DMS53 (cell line): ENCODE data around the gene CNOT6L.

Experiments
- DNase-seq: peaks from one replicate; lab custom pipeline; 2025; lab: John Stamatoyannopoulos, UW

The CNOT6L gene

GRCh38 chr4:77820649-77821561 lies 1.7 kb upstream of the CNOT6L start:
- DNase-seq: peak; percentile 14

- DNase-seq: peak; percentile 91
These were observed 878 bp upstream of the CNOT6L start for GRCh38 chr4:77819843-77820648.

- no peak for DNase-seq
These were observed 255 bp upstream of the CNOT6L start for GRCh38 chr4:77819404-77819842.

GRCh38 chr4:77818073-77818601 lies 1.0 kb downstream of the CNOT6L start:
- DNase-seq: peak; percentile 82

DNA sequence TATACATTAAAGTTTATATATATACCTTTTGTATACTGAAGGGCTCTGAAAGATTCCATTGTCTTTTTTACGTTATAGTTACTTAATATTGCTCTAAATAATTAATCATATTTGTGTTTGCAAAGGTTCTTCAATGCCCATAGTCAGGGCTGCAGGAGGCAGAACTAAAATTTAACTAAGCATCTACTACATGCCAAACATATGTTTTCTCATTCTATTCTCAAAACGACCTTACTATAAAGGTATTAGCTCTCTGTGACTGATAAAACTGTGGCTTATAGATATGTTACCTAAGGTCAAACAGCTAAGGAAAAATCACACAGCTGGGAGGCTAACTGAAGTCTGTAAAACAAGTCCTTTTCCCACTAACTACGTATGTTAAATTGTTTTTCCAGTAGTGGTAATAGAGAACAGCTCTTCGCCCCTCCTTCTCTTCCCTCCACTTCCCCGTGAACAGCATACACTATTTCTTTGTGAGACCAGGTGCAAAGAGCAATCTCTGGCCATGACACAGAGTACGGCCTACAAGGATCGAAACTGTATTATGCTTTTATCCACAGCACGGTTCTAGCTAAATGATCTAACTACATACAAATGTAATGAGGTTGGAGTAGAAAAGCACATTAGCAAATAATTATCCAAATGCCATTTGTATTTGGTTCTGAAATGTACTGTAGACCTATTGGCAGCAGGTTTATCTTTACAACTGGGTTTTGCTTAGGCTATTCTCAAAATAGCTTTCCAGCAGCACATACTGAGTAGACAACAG lies 1.7 kb downstream of the CNOT6L start:
- DNase-seq: peak; percentile 24

- DNase-seq: no peak
These were observed 2.6 kb downstream of the CNOT6L start for GRCh38 chr4:77816546-77816945.

GRCh38 chr4:77815636-77816035 lies 3.5 kb downstream of the CNOT6L start:
- DNase-seq: no peak

DNA sequence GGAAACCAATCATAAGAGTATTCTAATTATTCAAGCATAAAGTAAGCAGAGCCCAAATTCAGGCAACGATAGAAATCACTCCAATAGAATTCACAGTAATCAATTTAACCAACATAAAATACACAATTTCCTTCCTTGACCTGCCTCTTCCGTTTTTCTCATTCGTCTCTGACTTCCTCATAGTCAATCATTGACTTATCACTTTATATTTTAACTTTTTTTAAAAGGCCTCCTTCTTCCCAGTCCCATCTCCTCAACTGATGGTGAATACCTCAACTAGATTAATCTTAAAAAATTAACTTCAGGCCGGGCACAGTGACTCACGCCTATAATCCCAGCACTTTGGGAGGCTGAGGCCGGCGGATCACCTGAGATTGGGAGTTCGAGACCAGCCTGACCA lies 13.3 kb downstream of the CNOT6L start:
- no peak for DNase-seq

- DNase-seq: no peak
These were observed 14.7 kb downstream of the CNOT6L start for GRCh38 chr4:77804471-77804870.

GRCh38 chr4:77802402-77802801 lies 16.8 kb downstream of the CNOT6L start:
- no peak for DNase-seq

DNA sequence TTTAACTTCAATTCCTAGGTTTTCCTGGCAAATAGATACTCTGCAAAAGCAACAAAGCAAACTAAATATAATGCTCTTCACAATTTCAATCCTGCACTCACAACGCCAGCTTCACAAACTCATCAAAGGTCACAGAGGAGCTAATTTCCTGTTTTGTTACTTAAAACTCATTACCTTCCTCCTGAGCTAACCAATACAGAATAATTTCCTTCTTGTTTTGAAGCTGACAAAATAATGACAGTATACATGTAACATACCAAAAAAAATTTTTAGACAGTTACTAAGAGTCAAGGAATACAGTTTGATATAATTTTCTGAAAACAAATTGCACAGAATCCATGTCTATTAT lies 17.9 kb downstream of the CNOT6L start:
- DNase-seq: no peak

- no peak for DNase-seq
These were observed 18.5 kb downstream of the CNOT6L start for GRCh38 chr4:77800483-77801259.

- DNase-seq: no peak
These were observed 19.1 kb downstream of the CNOT6L start for GRCh38 chr4:77800077-77800476.

- no peak for DNase-seq
These were observed 20.8 kb downstream of the CNOT6L start for GRCh38 chr4:77798385-77798784.

GRCh38 chr4:77797239-77797638 lies 21.9 kb downstream of the CNOT6L start:
- no peak for DNase-seq

DNA sequence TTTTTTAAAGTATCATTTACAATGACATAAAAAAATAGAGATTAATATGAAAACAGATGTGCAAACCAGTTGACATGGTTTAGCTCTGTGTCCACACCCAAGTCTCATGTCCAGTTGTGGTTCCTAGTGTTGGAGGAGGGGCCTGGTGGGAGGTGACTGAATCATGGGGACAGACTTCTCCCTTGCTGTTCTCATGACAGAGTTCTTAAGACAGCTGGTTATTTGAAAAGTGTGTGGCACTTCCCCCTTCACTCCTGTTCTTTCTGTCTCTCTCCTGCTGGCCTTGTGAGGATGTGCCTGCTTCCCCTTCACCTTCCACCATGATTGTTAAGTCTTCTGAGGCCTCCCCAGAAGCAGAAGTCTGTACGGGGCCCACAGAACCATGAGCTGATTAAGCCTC lies 23.8 kb downstream of the CNOT6L start:
- no peak for DNase-seq

DNA sequence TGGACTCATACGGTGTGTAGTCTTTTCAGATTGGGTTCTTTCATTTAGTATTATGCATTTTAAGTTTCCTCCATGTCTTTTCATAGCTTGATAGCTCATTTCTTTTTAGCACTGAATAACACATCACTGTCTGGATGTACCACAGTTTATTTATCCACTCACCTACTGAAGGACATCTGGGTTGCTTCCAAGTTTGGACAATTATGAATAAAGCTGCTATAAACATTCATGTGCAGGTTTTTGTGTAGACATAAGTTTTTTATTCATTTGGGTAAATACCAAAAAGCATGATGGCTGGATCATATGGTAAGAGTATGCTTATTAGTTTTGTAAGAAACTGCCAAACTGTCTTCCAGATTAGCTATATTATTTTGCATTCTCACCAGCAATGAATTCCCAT lies 29.0 kb downstream of the CNOT6L start:
- no peak for DNase-seq

DNA sequence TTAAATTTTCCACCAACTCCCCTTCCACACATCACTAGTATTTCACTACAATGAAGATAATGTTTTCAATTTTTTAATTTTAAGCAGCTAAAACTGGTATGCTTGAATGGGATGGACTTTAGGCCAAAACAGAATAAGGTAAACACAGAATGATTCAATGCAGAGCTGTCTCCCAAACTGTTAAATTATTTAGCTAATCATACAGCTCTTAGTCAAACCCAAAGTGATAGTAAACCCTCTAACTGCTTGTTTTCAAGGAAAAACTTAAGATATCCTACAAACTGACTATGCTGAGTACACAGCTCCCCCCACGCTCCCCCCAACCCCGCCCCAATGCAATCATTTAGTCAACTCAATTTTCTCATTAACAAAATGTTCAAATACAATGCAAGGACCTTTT lies 30.2 kb downstream of the CNOT6L start:
- no peak for DNase-seq

DNA sequence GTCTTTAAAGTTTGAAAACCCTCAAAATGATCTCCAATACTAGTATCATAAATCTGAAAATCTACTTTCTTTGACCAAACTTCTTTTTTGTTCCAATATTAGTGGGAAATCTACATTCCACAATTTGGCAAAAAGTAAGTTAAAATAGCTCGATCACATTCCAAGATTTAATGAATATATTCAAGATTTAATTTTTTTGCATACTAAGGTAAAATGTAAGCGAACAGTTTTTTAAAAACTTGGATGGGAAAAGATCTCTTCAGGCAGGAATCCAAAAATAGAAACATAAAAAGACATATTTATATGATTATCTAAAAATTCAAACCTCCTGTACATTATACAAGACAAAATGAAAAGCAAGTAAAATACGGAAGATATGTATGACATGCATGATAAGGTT lies 31.2 kb downstream of the CNOT6L start:
- DNase-seq: no peak

DNA sequence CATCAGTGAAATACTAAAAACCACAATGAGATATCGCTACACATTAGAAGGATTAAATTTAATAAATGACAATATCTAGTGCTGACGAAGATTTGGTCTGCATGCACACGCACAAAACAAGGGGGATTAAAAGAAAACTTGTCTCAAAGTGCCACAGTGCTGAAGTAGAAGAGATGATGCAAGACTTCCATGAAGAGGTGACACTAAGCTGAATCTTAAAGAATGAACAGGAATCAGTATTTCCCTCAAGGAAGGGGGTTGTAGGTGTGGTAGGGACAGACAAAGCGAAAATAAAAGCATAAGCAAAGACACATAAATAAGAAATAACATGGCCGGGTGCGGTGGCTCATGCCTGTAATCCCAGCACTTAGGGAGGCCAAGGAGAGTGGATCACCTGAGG lies 33.5 kb downstream of the CNOT6L start:
- DNase-seq: no peak

DNA sequence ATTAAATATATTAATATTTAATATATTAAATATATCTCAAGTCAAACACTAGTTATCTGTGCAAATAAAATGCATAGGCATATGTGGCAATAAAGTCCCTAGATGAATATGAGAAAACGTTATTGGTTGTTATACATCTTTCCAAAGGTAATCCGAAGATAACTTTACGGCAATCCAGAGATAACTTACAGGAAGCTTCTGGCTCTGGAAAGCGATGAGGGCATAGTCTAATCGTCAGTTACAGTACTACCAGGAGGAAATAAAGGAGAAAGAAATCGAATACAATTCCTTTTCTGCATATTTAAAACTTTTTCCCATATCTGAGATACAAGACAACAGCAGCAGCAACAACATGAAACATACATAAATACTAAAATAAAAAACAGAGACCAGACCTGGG lies 35.3 kb downstream of the CNOT6L start:
- DNase-seq: no peak
